ENCODE measurements around the gene CLN3.
"Not testable (repeated sequence)": the region's sequence is repeated elsewhere in the genome, so short reads cannot be mapped to it uniquely, and the experiment has no call there.

CLN3 gene

GRCh38 chr16:28513484-28514181, 21.8 kb upstream of the CLN3 start:
- no peak for DNase-seq (ENCODE audit: low spot score)

GRCh38 chr16:28511801-28512789, 20.2 kb upstream of the CLN3 start:
- DNase-seq (ENCODE audit: low spot score), result no peak

- no peak for DNase-seq (ENCODE audit: low spot score)
These were observed 19.2 kb upstream of the CLN3 start for GRCh38 chr16:28511031-28511430.

- DNase-seq (ENCODE audit: low spot score), result no peak
These were observed 13.7 kb upstream of the CLN3 start for GRCh38 chr16:28505489-28506137.

- no peak for DNase-seq (ENCODE audit: low spot score)
These were observed 13.0 kb upstream of the CLN3 start for GRCh38 chr16:28504707-28505404.

- DNase-seq (ENCODE audit: low spot score), result no peak
These were observed 11.8 kb upstream of the CLN3 start for GRCh38 chr16:28503470-28504259.

- no peak for DNase-seq (ENCODE audit: low spot score)
These were observed 10.4 kb upstream of the CLN3 start for GRCh38 chr16:28502290-28502689.

- DNase-seq (ENCODE audit: low spot score), result no peak
These were observed 9.7 kb upstream of the CLN3 start for GRCh38 chr16:28501258-28502232.

GRCh38 chr16:28500476-28501180, 8.8 kb upstream of the CLN3 start:
- not testable (repeated sequence) for DNase-seq (ENCODE audit: low spot score)

- no peak for DNase-seq (ENCODE audit: low spot score)
These were observed 8.0 kb upstream of the CLN3 start for GRCh38 chr16:28499854-28500253.

- DNase-seq (ENCODE audit: low spot score), result no peak
These were observed 7.0 kb upstream of the CLN3 start for GRCh38 chr16:28498666-28499381.

GRCh38 chr16:28497861-28498599, 6.2 kb upstream of the CLN3 start:
- no peak for DNase-seq (ENCODE audit: low spot score)

- DNase-seq (ENCODE audit: low spot score), result no peak
These were observed 5.5 kb upstream of the CLN3 start for GRCh38 chr16:28497386-28497785.

- no peak for DNase-seq (ENCODE audit: low spot score)
These were observed 5.0 kb upstream of the CLN3 start for GRCh38 chr16:28496844-28497243.

GRCh38 chr16:28495795-28496749, 4.2 kb upstream of the CLN3 start:
- no peak for DNase-seq (ENCODE audit: low spot score)

- DNase-seq (ENCODE audit: low spot score), result no peak
These were observed 3.4 kb upstream of the CLN3 start for GRCh38 chr16:28495098-28495793.
